Neuronal stem cell (in vitro differentiated cells): Measurements from ENCODE around the gene TRIP12. TPM values are rescaled to one million over a fixed set of nuclear protein-coding genes. Genes with fewer than 3 reads are reported as not detected.
A peak's percentile ranks its signal among the peaks of the same experiment; 100 is the strongest.

Experiments
- DNase-seq: peaks from one replicate; pipeline ENCODE4 v3.0.0-alpha.2; 2013; ENCODE audit warnings: low spot score
- H2AFZ ChIP-seq: one replicate; pipeline ENCODE4 v1.6.1; 2013; ENCODE audit warnings: mild to moderate bottlenecking, low read length, inconsistent platforms
- H2AK5ac ChIP-seq: 2 replicates; pipeline ENCODE4 v1.6.1; 2013; ENCODE audit warnings: low read depth, mild to moderate bottlenecking, inconsistent platforms, low read length, moderate library complexity, mixed read lengths
- H2BK120ac ChIP-seq: 2 replicates; pipeline ENCODE4 v1.6.1; 2013; ENCODE audit warnings: low read depth, mild to moderate bottlenecking, inconsistent platforms, low read length, moderate library complexity, mixed read lengths
- H2BK12ac ChIP-seq: one replicate; pipeline ENCODE4 v1.6.1; 2013; ENCODE audit warnings: low read length, inconsistent platforms
- H2BK15ac ChIP-seq: 2 replicates; pipeline ENCODE4 v1.6.1; 2013; ENCODE audit warnings: mild to moderate bottlenecking, low read length, inconsistent platforms, mixed read lengths
- H2BK5ac ChIP-seq: one replicate; pipeline ENCODE4 v1.6.1; 2013; ENCODE audit warnings: inconsistent platforms, mild to moderate bottlenecking, low read length, moderate library complexity
- H3K14ac ChIP-seq: one replicate; pipeline ENCODE4 v1.6.1; 2013; ENCODE audit warnings: low read length, inconsistent platforms
- H3K18ac ChIP-seq: 2 replicates; pipeline ENCODE4 v1.6.1; 2013; ENCODE audit warnings: low read length, inconsistent platforms
- H3K23ac ChIP-seq: 2 replicates; pipeline ENCODE4 v1.6.1; 2013; ENCODE audit warnings: low read depth, mild to moderate bottlenecking, mixed read lengths, low read length, inconsistent platforms; ENCODE audit not compliant: poor library complexity
- H3K27ac ChIP-seq: replicated peaks from 3 replicates; pipeline ENCODE4 v1.5.1; 2013; ENCODE audit warnings: low read length, inconsistent platforms
- H3K27me3 ChIP-seq, 3 experiments: 2 replicates each; pipeline ENCODE4 v1.6.1; 2013; ENCODE audit warnings: low read length in 3 of 3, mild to moderate bottlenecking in 2 of 3, inconsistent platforms in 1 of 3, low read depth in 1 of 3, mixed read lengths in 1 of 3, moderate library complexity in 1 of 3; ENCODE audit not compliant: control insufficient read depth in 3 of 3, insufficient read depth in 3 of 3
- H3K36me3 ChIP-seq, 2 donors: replicated peaks in 1 of 2; 2 replicates each; pipeline ENCODE4 v1.6.1; 2013; ENCODE audit warnings: low read length in 2 of 2; ENCODE audit not compliant: control insufficient read depth in 2 of 2, insufficient read depth in 2 of 2
- H3K4ac ChIP-seq: 2 replicates; pipeline ENCODE4 v1.6.1; 2013; ENCODE audit warnings: inconsistent platforms, mild to moderate bottlenecking, low read length, moderate library complexity
- H3K4me1 ChIP-seq, 2 donors: 1 replicate in 1 of 2; 2 replicates in 1 of 2; pipeline ENCODE4 v1.6.1; 2013; ENCODE audit warnings: low read length in 2 of 2, low read depth in 1 of 2; ENCODE audit not compliant: control insufficient read depth in 2 of 2, insufficient read depth in 1 of 2
- H3K4me2 ChIP-seq: one replicate; pipeline ENCODE4 v1.6.1; 2013; ENCODE audit warnings: mild to moderate bottlenecking, low read length, inconsistent platforms; ENCODE audit not compliant: insufficient read depth, poor library complexity, severe bottlenecking
- H3K4me3 ChIP-seq, 2 donors: 2 replicates each; pipeline ENCODE4 v1.5.1; 2013; ENCODE audit warnings: low read length in 2 of 2, mild to moderate bottlenecking in 2 of 2, inconsistent platforms in 1 of 2, moderate library complexity in 1 of 2
- H3K79me1 ChIP-seq: one replicate; pipeline ENCODE4 v1.6.1; 2013; ENCODE audit warnings: low read depth, mild to moderate bottlenecking, inconsistent platforms, low read length, moderate library complexity
- H3K9ac ChIP-seq: one replicate; pipeline ENCODE4 v1.6.1; 2013; ENCODE audit warnings: mild to moderate bottlenecking, low read depth, low read length, inconsistent platforms; ENCODE audit not compliant: poor library complexity
- H3K9me3 ChIP-seq, 2 donors: replicated peaks in 1 of 2; 2 replicates each; pipeline versions ENCODE3 to v1.6.1; 2013; ENCODE audit warnings: low read length in 2 of 2, mild to moderate bottlenecking in 2 of 2, inconsistent platforms in 1 of 2, low read depth in 1 of 2, mixed read lengths in 1 of 2, moderate library complexity in 1 of 2; ENCODE audit not compliant: control insufficient read depth in 2 of 2, insufficient read depth in 1 of 2
- H4K8ac ChIP-seq: one replicate; pipeline ENCODE4 v1.6.1; 2013; ENCODE audit warnings: low read depth, mild to moderate bottlenecking, inconsistent platforms, low read length, moderate library complexity
- H4K91ac ChIP-seq: one replicate; pipeline ENCODE4 v1.6.1; 2013; ENCODE audit warnings: low read length, low read depth, mild to moderate bottlenecking, inconsistent platforms; ENCODE audit not compliant: poor library complexity
- WGBS, 2 donors: extraction: QIAGEN DNeasy Blood & Tissue Kit; methylation state at CpG; one replicate each; pipeline ENCODE4 v1.1.7; 2013; ENCODE audit warnings: missing lambda C conversion rate in 2 of 2, mixed read lengths in 1 of 2; ENCODE audit not compliant: insufficient read length in 2 of 2, insufficient replicate concordance in 1 of 2; ENCODE audit errors: extremely low coverage in 2 of 2; 5-methylcytosine and 5-hydroxymethylcytosine counted together
- polyA plus RNA-seq, 2 experiments: library from polyadenylated mRNA; stranded (reverse); fragments of 200-250 nt; gene quantifications; one replicate each; pipeline ENCODE4 v1.2.3, GENCODE V29; 2013

The TRIP12 gene
- polyA plus RNA-seq (2013, experiment 1 of 2) = 62.4 TPM
- polyA plus RNA-seq (2013, experiment 2 of 2) = 64.9 TPM

DNA sequence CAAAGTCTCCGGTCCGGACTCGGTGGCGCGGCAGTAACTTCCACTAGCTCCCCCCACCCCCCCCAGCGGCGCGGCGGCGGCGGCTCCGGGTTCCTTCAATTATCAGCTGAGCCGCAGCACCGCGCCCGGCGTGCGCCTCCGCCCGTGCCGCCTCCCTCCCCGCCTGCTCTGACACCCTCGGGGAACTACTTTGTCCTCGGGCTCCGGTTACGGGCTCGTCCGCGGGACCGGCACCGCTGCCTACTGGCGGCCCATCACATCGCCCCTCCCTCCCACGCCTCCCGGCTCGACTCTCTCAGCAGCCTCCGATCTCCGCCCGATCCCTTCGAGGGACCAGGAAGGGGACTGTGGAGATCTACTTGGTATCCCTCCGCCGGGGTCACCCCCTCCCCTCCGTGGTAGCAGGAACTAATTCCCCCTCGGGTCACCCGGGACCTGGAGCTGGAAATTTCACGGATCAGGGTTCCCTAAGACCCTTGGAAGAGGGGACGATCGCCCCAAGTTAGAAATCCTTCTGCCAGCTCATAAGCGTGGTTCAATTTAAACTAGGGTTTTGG, at the start of gene TRIP12:
Gene TRIP12 (minus strand): TSS at position 118 of the 557 bp plus-strand sequence. CDS start 41,930 bp downstream, outside the sequence.
- H3K27ac ChIP-seq = peak within 1 kb of the TSS; percentile 99
- H4K8ac ChIP-seq = no peak within 1 kb of the TSS
- DNase-seq = peak; percentile 97
- no peaks in the 10 kb centered on the region for H3K27me3 ChIP-seq
- H3K9me3 ChIP-seq = peaks cover 0 to 7% of the 10 kb centered on the region in 2 donors
- no CpG with 5 or more reads among the region's 49 CpGs for WGBS, 2 donors
- peak within 1 kb of the TSS; percentile 12 for H4K91ac ChIP-seq
- H3K23ac ChIP-seq = peak within 1 kb of the TSS; percentile 89
- peak within 1 kb of the TSS; percentile 8 for H3K14ac ChIP-seq
- no peak within 1 kb of the TSS for H2BK15ac ChIP-seq
- H2BK120ac ChIP-seq = peak within 1 kb of the TSS; percentile 81
- peaks cover 0 to 7% of the 10 kb centered on the region in 2 donors for H3K4me1 ChIP-seq
- H3K36me3 ChIP-seq = peaks cover 2 to 18% of the 10 kb centered on the region in 2 donors
- H3K4me2 ChIP-seq = peak within 1 kb of the TSS; percentile 89
- H2BK12ac ChIP-seq = no peak within 1 kb of the TSS
- H2BK5ac ChIP-seq = peak within 1 kb of the TSS; percentile 97
- peak within 1 kb of the TSS; percentile 61 to 96 for H3K4me3 ChIP-seq
- peak within 1 kb of the TSS; percentile 98 for H3K18ac ChIP-seq
- H2AK5ac ChIP-seq = no peak within 1 kb of the TSS
- peaks cover 2% of the 10 kb centered on the region for H3K79me1 ChIP-seq
- H3K4ac ChIP-seq = no peak within 1 kb of the TSS
- peak within 1 kb of the TSS; percentile 96 for H2AFZ ChIP-seq
- H3K9ac ChIP-seq = peak within 1 kb of the TSS; percentile 88

DNA sequence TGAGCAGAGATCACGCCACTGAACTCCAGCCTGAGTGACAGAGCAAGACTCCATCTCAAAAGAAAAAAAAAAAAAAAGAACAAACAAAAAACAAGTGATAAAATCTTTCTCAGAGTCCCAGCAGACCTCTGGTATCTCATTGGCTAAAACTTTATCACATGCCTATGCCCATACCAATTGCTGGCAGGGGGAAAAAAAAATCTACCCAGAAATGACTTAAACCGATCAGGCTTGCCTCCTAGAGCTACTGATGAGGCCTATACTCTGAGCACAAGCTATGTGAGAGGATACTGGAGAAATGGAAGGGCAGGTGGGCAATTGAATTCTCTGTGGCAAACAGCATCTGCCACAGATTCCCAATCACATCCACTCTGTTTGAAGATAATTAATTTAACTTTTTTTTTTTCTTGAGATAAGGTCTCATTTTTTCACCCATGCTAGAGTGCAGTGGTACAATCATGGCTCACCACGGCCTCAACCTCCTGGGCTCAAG, 49.5 kb upstream of the TRIP12 start:
- no peak overlapping the region for H3K4me2 ChIP-seq
- H3K4me1 ChIP-seq = no peaks in the 10 kb centered on the region
- DNase-seq = no peak
- H3K14ac ChIP-seq = no peak overlapping the region
- H2BK5ac ChIP-seq = no peak overlapping the region
- no peak overlapping the region for H3K23ac ChIP-seq
- H2BK12ac ChIP-seq = no peak overlapping the region
- H3K4ac ChIP-seq = no peak overlapping the region
- no peak overlapping the region for H4K8ac ChIP-seq
- no peak overlapping the region for H2AK5ac ChIP-seq
- H2AFZ ChIP-seq = no peak overlapping the region
- no CpG with 5 or more reads among the region's 3 CpGs for WGBS, 2 donors
- H4K91ac ChIP-seq = no peak overlapping the region
- H3K27ac ChIP-seq = no peak overlapping the region
- no peaks in the 10 kb centered on the region for H3K79me1 ChIP-seq
- no peak overlapping the region for H3K4me3 ChIP-seq
- no peak overlapping the region for H2BK120ac ChIP-seq
- no peak overlapping the region for H2BK15ac ChIP-seq
- H3K36me3 ChIP-seq = no peaks in the 10 kb centered on the region
- no peaks in the 10 kb centered on the region for H3K27me3 ChIP-seq
- H3K18ac ChIP-seq = no peak overlapping the region
- no peak overlapping the region for H3K9ac ChIP-seq
- no peaks in the 10 kb centered on the region for H3K9me3 ChIP-seq

DNA sequence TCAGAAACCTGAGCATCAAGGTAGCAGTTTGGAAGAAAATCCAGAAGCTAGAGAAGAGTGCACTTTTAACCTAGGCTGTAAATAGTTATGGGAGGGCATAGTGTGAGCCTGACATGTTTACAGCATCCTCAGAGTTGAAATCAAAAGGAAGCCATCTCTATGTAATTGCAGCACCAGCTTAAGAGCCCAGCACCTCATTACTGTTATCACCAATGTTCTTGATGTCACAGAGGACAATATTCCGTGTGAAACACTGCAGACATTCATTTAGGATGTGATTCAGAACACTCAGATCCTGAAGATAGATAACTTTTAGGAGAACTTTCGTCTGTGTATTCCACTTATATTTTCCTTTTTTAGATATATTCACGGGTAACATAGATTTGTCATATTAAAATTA, 48.6 kb upstream of the TRIP12 start:
- no peaks in the 10 kb centered on the region for H3K4me1 ChIP-seq
- no peak overlapping the region for H3K18ac ChIP-seq
- DNase-seq = no peak
- no peak overlapping the region for H2AK5ac ChIP-seq
- H3K4ac ChIP-seq = no peak overlapping the region
- H3K9ac ChIP-seq = no peak overlapping the region
- H2BK5ac ChIP-seq = no peak overlapping the region
- no peak overlapping the region for H2AFZ ChIP-seq
- no peak overlapping the region for H3K14ac ChIP-seq
- no CpG with 5 or more reads among the region's 3 CpGs for WGBS, 2 donors
- H3K27me3 ChIP-seq = no peaks in the 10 kb centered on the region
- H2BK12ac ChIP-seq = no peak overlapping the region
- H2BK15ac ChIP-seq = no peak overlapping the region
- no peak overlapping the region for H3K4me3 ChIP-seq
- no peak overlapping the region for H3K27ac ChIP-seq
- H3K79me1 ChIP-seq = no peaks in the 10 kb centered on the region
- no peak overlapping the region for H2BK120ac ChIP-seq
- H3K36me3 ChIP-seq = no peaks in the 10 kb centered on the region
- H4K91ac ChIP-seq = no peak overlapping the region
- no peak overlapping the region for H3K23ac ChIP-seq
- no peaks in the 10 kb centered on the region for H3K9me3 ChIP-seq
- no peak overlapping the region for H3K4me2 ChIP-seq
- H4K8ac ChIP-seq = no peak overlapping the region

DNA sequence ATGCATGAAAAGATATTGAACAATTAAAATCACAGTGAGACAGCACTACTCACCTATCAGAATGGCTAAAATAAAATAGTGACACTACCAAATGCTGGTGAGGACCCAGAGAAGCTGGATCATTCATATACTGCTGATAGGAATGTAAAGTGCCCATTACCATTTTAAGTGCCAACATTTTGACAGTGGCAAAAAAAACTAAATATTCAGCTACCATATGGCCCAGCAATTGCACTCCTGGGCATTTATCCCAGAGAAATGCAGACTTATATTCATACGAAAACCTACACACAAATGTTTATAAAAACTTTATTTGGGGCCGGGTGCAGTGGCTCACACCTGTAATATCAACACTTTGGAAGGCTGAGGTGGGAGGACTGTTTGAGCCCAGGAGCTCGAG, 48.1 kb upstream of the TRIP12 start:
- H3K4me3 ChIP-seq = no peak overlapping the region
- H2AFZ ChIP-seq = no peak overlapping the region
- H3K4me1 ChIP-seq = no peaks in the 10 kb centered on the region
- H4K8ac ChIP-seq = no peak overlapping the region
- H3K23ac ChIP-seq = no peak overlapping the region
- no peak overlapping the region for H2BK120ac ChIP-seq
- WGBS, 2 donors = no CpG with 5 or more reads among the region's 3 CpGs
- H4K91ac ChIP-seq = no peak overlapping the region
- no peak overlapping the region for H2BK12ac ChIP-seq
- no peak overlapping the region for H3K14ac ChIP-seq
- no peak overlapping the region for H2AK5ac ChIP-seq
- no peak overlapping the region for H3K9ac ChIP-seq
- no peaks in the 10 kb centered on the region for H3K36me3 ChIP-seq
- H2BK15ac ChIP-seq = no peak overlapping the region
- no peak overlapping the region for H3K27ac ChIP-seq
- H3K4ac ChIP-seq = no peak overlapping the region
- H3K27me3 ChIP-seq = no peaks in the 10 kb centered on the region
- H3K4me2 ChIP-seq = no peak overlapping the region
- no peak for DNase-seq
- no peaks in the 10 kb centered on the region for H3K79me1 ChIP-seq
- no peaks in the 10 kb centered on the region for H3K9me3 ChIP-seq
- H2BK5ac ChIP-seq = no peak overlapping the region
- no peak overlapping the region for H3K18ac ChIP-seq
